Measurements from ENCODE around the gene MYD88. TPM values are rescaled to one million over a fixed set of nuclear protein-coding genes. Genes with fewer than 3 reads are reported as not detected.
A peak's percentile ranks its signal among the peaks of the same experiment; 100 is the strongest.

Gene MYD88
- total RNA-seq, 1 experiment from 2014 or later = 19.2 TPM

- TF ChIP-seq HMGA2 (CRISPR knock-in tag; IDR thresholded peaks at IDR 0.05) = no peak
- H3K27ac Mint-ChIP-seq = peak overlapping the region; percentile 24; the same call in 1 of the 2 replicates
- ATAC-seq (no peak), DNase-seq (ENCODE audit: low spot score) (no peak)
- H3K36me3 Mint-ChIP-seq = peaks cover 15% of the 10 kb centered on the region
- ChIA-PET CTCF (interaction anchor here (0.7 to 2.6 kb wide), 12 partner anchors 17 to 519 kb away, joined by 3 to 24 read pairs (median 6); partner anchors contain the start of genes EXOG, OXSR1, PLCD1 and SLC22A14), POLR2A (interaction anchor here (1.0 to 2.1 kb wide), 4 partner anchors 27 to 454 kb away, joined by 3 to 31 read pairs (median 4); partner anchors contain the start of gene OXSR1)
- peak overlapping the region; percentile 88 for H3K4me3 Mint-ChIP-seq
- H3K4me1 Mint-ChIP-seq = peaks cover 37% of the 10 kb centered on the region
- no peaks in the 10 kb centered on the region for H3K9me3 Mint-ChIP-seq
- no peaks in the 10 kb centered on the region for H3K27me3 Mint-ChIP-seq (ENCODE audit: low read depth)
Measured at GRCh38 chr3:38136393-38136776, 2.1 kb upstream of the MYD88 start.

- CTCF ChIA-PET = interaction anchor here (0.6 to 2.6 kb wide), 16 partner anchors 14 to 518 kb away, joined by 3 to 24 read pairs (median 4); partner anchors contain the start of genes EXOG, OXSR1, PLCD1 and SLC22A14
- POLR2A ChIA-PET = interaction anchor here (0.6 to 2.1 kb wide), 12 partner anchors 8 to 1132 kb away, joined by 3 to 31 read pairs (median 4); partner anchors contain the start of genes OXSR1, PLCD1 and XYLB
- H3K4me3 Mint-ChIP-seq = peak within 1 kb of the TSS; percentile 88
- DNase-seq (ENCODE audit: low spot score) (peak; percentile 100), ATAC-seq (peak; percentile 93)
- no peaks in the 10 kb centered on the region for H3K27me3 Mint-ChIP-seq (ENCODE audit: low read depth)
- H3K36me3 Mint-ChIP-seq = peaks cover 17% of the 10 kb centered on the region
- no peaks in the 10 kb centered on the region for H3K9me3 Mint-ChIP-seq
- H3K27ac Mint-ChIP-seq = peak within 1 kb of the TSS; percentile 89
- H3K4me1 Mint-ChIP-seq = peaks cover 37% of the 10 kb centered on the region
- no peak for TF ChIP-seq STAT6 (CRISPR knock-in tag; conservative IDR thresholded peaks at IDR 0.05; ENCODE audit: low read depth)
- 0 out of 2 replicates have a peak, but pooled peaks have one; percentile 43 for TF ChIP-seq CREB1 (CRISPR knock-in tag; IDR thresholded peaks at IDR 0.05)
- peak; percentile 59 for TF ChIP-seq E2F5 (CRISPR knock-in tag; IDR thresholded peaks at IDR 0.05)
- 0 out of 2 replicates have a peak, but pooled peaks have one; percentile 70 for TF ChIP-seq SMAD3 (CRISPR knock-in tag; IDR thresholded peaks at IDR 0.05; ENCODE audit: borderline replicate concordance)
- TF ChIP-seq USF1 (CRISPR knock-in tag; IDR thresholded peaks at IDR 0.05) = no peak
- TF ChIP-seq OVOL2 (CRISPR knock-in tag; IDR thresholded peaks at IDR 0.05; ENCODE audit: borderline replicate concordance) = no peak
- no peak for TF ChIP-seq ZMAT4 (CRISPR knock-in tag; IDR thresholded peaks at IDR 0.05)
- peak; percentile 88 for TF ChIP-seq SP1 (CRISPR knock-in tag; conservative IDR thresholded peaks at IDR 0.05)
- no peak for TF ChIP-seq TEAD4 (CRISPR knock-in tag; IDR thresholded peaks at IDR 0.05)
- 0 out of 2 replicates have a peak, but pooled peaks have one; percentile 21 for TF ChIP-seq FOXK1 (CRISPR knock-in tag; IDR thresholded peaks at IDR 0.05)
- TF ChIP-seq ETV6 (CRISPR knock-in tag; IDR thresholded peaks at IDR 0.05) = peak; percentile 37; the same call in 1 of the 2 replicates
- peak; percentile 71 for TF ChIP-seq ZNF232 (CRISPR knock-in tag; IDR thresholded peaks at IDR 0.05)
- no peak for TF ChIP-seq HMGA2 (CRISPR knock-in tag; IDR thresholded peaks at IDR 0.05)
- peak; percentile 69; the same call in 1 of the 2 replicates for TF ChIP-seq FOXP1 (CRISPR knock-in tag; IDR thresholded peaks at IDR 0.05; ENCODE audit: borderline replicate concordance)
- TF ChIP-seq, protein P1, sequence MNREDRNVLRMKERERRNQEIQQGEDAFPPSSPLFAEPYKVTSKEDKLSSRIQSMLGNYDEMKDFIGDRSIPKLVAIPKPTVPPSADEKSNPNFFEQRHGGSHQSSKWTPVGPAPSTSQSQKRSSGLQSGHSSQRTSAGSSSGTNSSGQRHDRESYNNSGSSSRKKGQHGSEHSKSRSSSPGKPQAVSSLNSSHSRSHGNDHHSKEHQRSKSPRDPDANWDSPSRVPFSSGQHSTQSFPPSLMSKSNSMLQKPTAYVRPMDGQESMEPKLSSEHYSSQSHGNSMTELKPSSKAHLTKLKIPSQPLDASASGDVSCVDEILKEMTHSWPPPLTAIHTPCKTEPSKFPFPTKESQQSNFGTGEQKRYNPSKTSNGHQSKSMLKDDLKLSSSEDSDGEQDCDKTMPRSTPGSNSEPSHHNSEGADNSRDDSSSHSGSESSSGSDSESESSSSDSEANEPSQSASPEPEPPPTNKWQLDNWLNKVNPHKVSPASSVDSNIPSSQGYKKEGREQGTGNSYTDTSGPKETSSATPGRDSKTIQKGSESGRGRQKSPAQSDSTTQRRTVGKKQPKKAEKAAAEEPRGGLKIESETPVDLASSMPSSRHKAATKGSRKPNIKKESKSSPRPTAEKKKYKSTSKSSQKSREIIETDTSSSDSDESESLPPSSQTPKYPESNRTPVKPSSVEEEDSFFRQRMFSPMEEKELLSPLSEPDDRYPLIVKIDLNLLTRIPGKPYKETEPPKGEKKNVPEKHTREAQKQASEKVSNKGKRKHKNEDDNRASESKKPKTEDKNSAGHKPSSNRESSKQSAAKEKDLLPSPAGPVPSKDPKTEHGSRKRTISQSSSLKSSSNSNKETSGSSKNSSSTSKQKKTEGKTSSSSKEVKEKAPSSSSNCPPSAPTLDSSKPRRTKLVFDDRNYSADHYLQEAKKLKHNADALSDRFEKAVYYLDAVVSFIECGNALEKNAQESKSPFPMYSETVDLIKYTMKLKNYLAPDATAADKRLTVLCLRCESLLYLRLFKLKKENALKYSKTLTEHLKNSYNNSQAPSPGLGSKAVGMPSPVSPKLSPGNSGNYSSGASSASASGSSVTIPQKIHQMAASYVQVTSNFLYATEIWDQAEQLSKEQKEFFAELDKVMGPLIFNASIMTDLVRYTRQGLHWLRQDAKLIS (CRISPR knock-in tag; IDR thresholded peaks at IDR 0.05; ENCODE audit: borderline replicate concordance) = no peak; the same call in 1 of the 2 replicates
- TF ChIP-seq, protein P2, sequence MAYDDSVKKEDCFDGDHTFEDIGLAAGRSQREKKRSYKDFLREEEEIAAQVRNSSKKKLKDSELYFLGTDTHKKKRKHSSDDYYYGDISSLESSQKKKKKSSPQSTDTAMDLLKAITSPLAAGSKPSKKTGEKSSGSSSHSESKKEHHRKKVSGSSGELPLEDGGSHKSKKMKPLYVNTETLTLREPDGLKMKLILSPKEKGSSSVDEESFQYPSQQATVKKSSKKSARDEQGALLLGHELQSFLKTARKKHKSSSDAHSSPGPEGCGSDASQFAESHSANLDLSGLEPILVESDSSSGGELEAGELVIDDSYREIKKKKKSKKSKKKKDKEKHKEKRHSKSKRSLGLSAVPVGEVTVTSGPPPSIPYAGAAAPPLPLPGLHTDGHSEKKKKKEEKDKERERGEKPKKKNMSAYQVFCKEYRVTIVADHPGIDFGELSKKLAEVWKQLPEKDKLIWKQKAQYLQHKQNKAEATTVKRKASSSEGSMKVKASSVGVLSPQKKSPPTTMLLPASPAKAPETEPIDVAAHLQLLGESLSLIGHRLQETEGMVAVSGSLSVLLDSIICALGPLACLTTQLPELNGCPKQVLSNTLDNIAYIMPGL (CRISPR knock-in tag; IDR thresholded peaks at IDR 0.05) = peak; percentile 60; the same call in 1 of the 2 replicates
- no peak for TF ChIP-seq NR3C1 (CRISPR knock-in tag; conservative IDR thresholded peaks at IDR 0.05; ENCODE audit: low read depth)
- TF ChIP-seq PRRX2 (CRISPR knock-in tag; IDR thresholded peaks at IDR 0.05) = no peak
- TF ChIP-seq JAZF1 (CRISPR knock-in tag; IDR thresholded peaks at IDR 0.05) = no peak
- TF ChIP-seq CREM (CRISPR knock-in tag; IDR thresholded peaks at IDR 0.05) = 0 out of 2 replicates have a peak, but pooled peaks have one; percentile 43
- TF ChIP-seq, protein P3, sequence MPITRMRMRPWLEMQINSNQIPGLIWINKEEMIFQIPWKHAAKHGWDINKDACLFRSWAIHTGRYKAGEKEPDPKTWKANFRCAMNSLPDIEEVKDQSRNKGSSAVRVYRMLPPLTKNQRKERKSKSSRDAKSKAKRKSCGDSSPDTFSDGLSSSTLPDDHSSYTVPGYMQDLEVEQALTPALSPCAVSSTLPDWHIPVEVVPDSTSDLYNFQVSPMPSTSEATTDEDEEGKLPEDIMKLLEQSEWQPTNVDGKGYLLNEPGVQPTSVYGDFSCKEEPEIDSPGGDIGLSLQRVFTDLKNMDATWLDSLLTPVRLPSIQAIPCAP (CRISPR knock-in tag; IDR thresholded peaks at IDR 0.05) = 0 out of 2 replicates have a peak, but pooled peaks have one; percentile 28
Measured at GRCh38 chr3:38136777-38137614, 1.5 kb upstream of the MYD88 start, which contains the start of gene ACAA1. Gene ACAA1 (minus strand): TSS chr3:38137127. CDS start chr3:38137035, 92 bp downstream.
